ENCODE results near the gene RTP2.

The RTP2 gene

DNA sequence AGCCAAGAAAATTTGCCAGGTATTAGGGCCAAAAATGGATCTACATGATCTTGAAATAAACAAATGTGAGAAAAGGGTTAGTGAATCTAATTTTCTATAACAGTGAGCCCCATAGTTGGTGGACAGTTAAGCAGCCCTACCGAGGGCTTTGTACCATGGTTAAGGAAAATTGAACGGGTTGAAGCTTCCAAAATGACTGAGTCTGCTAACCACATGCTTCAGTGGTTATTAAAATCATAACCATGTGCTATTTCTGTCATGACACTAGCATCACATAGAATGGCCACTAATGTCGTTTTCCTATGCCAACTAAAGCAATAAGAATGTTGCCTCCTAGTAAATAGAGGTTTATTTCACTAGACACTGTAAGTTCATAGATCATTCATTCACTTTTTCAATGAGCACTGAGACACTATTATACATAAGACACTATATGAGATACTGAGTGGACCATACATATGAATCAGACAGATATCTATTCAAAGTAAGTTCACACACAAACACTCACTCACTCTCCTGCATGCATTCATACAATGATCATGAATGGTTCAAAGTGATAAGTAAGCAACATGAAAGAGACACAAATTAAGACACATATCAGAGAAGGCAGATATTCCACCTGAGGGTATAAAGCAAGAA, 36.5 kb downstream of the RTP2 start:
- DNase-seq = no peak

DNA sequence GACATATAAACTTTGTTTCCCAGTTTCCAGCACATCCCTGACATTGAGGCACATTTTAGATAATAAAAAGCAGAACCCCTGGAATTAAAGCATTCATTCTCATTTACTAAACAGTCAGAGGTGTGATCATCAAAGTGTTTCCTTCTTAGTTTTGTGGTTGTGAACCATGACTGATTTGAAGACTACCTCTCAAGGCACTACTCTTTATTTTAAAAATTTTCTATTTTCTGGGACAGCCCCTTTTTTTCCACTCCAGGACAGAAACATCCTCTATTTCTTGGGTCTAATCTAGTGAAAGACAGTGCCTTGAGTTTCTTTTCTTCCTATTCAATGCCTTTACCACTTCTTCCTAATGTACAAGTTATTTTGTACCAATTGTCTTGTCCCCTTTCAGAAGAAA, 37.3 kb downstream of the RTP2 start:
- no peak for DNase-seq

DNA sequence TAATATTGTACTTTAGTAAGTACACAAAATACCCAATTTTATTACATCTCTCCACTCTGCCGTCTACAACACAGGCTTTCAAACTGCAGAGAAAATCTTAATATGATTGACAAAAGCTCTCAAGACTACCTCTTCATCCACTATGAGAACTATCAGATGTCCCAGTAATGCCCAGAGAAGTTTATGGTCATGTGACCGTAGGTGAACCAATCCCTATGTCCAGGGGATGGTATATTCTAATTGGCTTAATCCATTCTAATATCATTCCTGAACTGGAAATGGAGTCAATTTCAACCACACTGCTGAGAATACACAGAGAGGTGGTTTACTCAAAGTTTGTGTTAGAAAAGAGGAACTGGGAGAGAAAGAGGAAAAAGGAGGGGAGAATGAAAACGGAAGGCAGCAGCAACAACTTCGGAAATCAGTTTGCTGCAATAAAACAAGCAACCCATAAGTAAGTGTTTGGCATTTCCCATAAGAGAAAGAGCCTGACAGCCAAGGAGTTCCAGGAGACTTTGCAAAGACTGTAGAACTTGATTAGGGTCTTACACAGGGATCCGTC, 39.4 kb downstream of the RTP2 start:
- no peak for DNase-seq

DNA sequence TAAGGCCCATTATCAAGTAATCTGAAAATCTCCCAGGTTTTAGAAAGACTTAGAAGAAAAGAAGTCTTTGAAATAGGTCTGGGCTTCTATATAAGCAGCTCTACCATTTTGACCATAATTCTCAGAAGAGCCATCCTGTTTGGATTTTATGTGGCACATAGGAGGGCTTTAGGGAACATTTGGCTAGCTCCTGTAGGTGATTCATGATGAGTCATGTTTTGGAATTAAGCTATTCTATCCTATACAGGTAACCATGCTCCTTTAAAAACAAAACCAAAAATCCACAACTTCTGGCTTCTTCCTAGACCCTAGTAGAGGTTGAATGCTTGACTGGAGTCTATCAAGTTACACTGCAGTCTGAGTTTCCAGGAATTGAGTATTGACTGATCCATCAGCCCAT, 41.1 kb downstream of the RTP2 start:
- no peak for DNase-seq

DNA sequence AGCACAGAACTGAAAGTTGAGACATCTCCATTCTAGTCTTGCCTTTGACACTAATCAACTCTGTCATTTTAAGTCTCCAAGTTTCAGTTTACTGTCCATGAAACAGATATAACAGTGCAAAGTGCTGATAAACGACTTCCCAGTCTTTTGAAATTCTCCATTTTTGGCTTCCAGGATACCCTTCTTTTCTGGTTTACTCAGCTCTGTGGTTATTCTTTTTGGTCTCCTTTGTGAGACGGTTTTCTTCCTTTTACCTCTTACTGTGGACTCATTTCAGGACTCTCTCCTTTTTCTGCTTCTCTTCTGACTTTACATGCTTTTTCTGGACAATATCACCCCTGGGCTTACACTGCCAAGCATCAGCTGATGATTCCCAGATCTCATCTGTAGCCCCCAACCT, 51.1 kb downstream of the RTP2 start:
- no peak for DNase-seq
